ENCODE measurements around the gene GNAZ. TPM values are rescaled to one million over a fixed set of nuclear protein-coding genes. Genes with fewer than 3 reads are reported as not detected.
A peak's percentile ranks its signal among the peaks of the same experiment; 100 is the strongest.

The GNAZ gene
- total and polyA plus RNA-seq, 9 donors: 7.2 to 40.8 (median 15.3) TPM

DNA sequence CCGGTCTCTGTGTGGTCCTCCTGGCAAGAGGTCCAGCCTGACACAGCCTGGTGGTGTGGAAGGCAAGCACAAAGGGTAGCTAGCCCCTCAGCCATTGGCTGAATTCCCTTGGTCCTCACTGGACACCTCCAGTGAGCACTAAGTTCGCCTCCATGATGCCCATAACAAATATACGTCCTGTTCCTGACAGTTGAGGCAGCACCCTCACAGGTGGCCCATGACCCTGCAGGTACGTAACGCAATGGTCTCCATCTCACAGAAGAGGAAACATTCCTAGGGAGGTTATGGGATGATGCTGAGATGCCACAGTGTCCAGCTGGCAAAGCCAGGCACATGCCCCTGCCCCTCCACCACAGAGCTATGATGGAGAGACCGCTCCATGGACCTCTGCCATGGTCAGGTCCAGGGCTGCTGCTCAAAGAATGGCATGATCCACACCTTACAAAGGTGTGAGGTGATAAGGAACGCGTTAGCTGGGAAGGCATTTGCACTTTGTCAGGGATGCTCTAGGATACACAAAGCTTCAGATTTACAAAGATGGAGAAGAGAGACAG is 1.4 kb upstream of the GNAZ start:
- no peaks in the 10 kb centered on the region for H3K9me3 ChIP-seq
- H3K27me3 ChIP-seq: no peaks in the 10 kb centered on the region
- 74 to 85% (median 83%) methylated on average over 8 of the region's 8 CpGs for WGBS, 3 donors
- intact Hi-C loops (cut with DNase I): loop anchor here in 1 of 4 donors (5.0 kb wide), 1 partner anchor 1482 kb away; no protein-coding TSS in a partner anchor
- no peak overlapping the region for H3K27ac ChIP-seq
- no peak overlapping the region for H3K4me3 ChIP-seq
- H3K36me3 ChIP-seq: no peaks in the 10 kb centered on the region
- DNase-seq: peak; percentile 7 to 31 (median 26)
- TF ChIP-seq, protein P1, sequence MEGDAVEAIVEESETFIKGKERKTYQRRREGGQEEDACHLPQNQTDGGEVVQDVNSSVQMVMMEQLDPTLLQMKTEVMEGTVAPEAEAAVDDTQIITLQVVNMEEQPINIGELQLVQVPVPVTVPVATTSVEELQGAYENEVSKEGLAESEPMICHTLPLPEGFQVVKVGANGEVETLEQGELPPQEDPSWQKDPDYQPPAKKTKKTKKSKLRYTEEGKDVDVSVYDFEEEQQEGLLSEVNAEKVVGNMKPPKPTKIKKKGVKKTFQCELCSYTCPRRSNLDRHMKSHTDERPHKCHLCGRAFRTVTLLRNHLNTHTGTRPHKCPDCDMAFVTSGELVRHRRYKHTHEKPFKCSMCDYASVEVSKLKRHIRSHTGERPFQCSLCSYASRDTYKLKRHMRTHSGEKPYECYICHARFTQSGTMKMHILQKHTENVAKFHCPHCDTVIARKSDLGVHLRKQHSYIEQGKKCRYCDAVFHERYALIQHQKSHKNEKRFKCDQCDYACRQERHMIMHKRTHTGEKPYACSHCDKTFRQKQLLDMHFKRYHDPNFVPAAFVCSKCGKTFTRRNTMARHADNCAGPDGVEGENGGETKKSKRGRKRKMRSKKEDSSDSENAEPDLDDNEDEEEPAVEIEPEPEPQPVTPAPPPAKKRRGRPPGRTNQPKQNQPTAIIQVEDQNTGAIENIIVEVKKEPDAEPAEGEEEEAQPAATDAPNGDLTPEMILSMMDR (IDR thresholded peaks at IDR 0.05): no peak
- no peak for TF ChIP-seq POLR2A (IDR thresholded peaks at IDR 0.05)
- TF ChIP-seq EP300 (IDR thresholded peaks at IDR 0.05): no peak
- H3K4me1 ChIP-seq (ENCODE audit: insufficient read depth): peaks cover 5% of the 10 kb centered on the region

DNA sequence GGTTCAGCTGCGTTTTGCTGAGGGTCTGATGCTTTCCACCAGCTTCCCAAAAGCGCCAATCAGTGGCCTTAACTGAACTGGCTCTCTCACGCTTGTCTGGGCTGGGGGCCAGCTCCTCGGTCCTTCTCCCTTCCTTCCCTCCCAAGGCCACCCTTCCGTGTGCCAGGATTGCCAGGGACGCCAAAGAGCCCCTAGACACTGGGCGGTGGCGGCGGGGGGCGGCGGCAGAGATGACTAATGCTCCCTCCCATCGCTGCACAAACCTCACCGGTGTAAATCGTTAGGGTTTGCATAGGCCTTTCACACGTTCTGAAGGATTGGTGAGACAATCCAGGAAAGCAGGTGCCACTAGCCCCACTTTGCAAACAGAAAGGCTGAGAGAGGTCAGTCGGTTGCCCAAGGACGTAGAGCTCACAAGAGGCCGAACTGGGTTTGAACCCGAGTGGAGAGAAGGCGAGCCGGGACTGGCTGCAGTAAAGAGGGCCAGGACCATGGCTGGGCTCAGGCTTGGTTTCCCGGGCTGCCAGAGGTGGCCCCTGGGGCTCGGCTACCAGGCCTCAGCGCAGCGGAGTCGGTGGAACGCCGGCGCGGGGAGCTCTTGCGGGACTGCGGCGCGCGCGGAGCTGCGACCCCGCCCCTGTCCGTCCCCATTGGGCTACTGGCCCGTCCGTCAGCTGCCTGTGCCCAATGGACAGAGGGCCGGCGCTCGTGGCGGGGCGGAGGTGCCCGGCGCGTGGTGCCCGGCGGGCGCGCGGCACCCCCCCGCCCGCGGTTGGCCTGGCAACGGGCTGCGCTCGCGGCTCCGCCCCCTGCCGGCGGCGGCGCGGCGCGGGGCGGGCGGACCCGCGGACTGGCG is 589 bp upstream of the GNAZ start:
- H3K27ac ChIP-seq: peak overlapping the region in 1 of 2 donors; percentile 68
- intact Hi-C loops (cut with DNase I): loop anchor here in 1 of 4 donors (5.0 kb wide), 1 partner anchor 1482 kb away; no protein-coding TSS in a partner anchor
- no peak for TF ChIP-seq POLR2A (IDR thresholded peaks at IDR 0.05)
- TF ChIP-seq, protein P1 (IDR thresholded peaks at IDR 0.05): peak in 1 of 3 donors; percentile 20

DNA sequence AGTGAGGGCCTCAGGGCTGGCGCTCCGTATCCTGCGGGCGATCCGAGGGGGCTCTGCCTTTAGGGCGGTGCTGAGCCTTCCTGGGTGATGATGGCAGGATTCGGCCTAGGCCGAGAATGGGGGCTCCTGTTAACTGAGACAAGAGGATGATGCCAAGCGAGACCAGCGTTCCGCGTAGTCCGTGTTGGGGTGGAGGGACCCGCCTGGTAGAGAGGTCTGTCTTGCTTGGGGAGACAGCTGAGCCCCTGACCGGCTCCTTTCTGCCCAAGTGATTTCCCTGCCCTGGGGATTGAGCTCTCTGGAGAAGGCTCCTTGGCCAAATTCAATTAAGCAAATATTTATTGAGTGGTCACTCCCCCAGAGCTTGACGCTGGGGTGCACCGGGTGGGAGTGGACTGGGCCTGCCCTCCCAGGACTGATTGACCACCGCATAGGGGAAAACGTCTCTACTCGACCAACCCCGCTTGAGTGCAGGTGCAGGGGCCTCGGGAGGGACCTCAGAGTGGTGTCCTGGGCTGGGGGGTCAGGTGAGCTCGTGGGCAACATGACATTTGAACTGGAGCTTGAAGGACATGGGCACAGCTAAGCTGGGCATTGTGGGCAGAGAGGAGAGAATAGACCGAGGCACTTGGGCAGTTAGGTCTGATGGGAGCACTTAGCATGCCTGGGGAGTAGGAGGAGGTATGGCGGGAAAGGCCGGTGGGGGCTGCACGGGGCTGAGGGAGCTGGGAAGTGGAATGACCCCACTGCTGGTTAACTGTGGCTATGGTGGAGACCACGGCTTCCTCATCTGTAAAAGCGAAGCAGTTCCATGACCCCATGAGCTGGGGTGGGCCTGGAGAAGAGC is 1.1 kb downstream of the GNAZ start:
- no peaks in the 10 kb centered on the region for H3K36me3 ChIP-seq
- H3K27ac ChIP-seq: peak overlapping the region in 1 of 2 donors; percentile 28
- no peaks in the 10 kb centered on the region for H3K9me3 ChIP-seq
- DNase-seq: peak in 4 of 5 donors; percentile 20 to 45 (median 44)
- H3K4me1 ChIP-seq (ENCODE audit: insufficient read depth): peaks cover 5% of the 10 kb centered on the region
- H3K4me3 ChIP-seq: peak overlapping the region; percentile 78
- 49 to 57% (median 53%) methylated on average over 29 of the region's 29 CpGs for WGBS, 3 donors
- no peaks in the 10 kb centered on the region for H3K27me3 ChIP-seq
- intact Hi-C loops (cut with DNase I): no loop called here
- TF ChIP-seq, protein P1 (IDR thresholded peaks at IDR 0.05): no peak

More for the DNA sequence above, 589 bp upstream of the GNAZ start:
- no peaks in the 10 kb centered on the region for H3K36me3 ChIP-seq
- H3K27me3 ChIP-seq: no peaks in the 10 kb centered on the region
- no peaks in the 10 kb centered on the region for H3K9me3 ChIP-seq
- DNase-seq: peak; percentile 91 to 96 (median 95)
- 1 to 6% (median 3%) methylated on average over 41 to 74 of the region's 74 CpGs for WGBS, 3 donors
- H3K4me3 ChIP-seq: peak overlapping the region; percentile 49
- peaks cover 5% of the 10 kb centered on the region for H3K4me1 ChIP-seq (ENCODE audit: insufficient read depth)

Measured in ovary (tissue), 9 donors.